Measurements from ENCODE around the gene NRCAM. TPM values are rescaled to one million over a fixed set of nuclear protein-coding genes. Genes with fewer than 3 reads are reported as not detected.

The NRCAM gene
- total RNA-seq, 4 donors from 2014 or later = 0.85 to 4.1 (median 2.6) TPM

DNA sequence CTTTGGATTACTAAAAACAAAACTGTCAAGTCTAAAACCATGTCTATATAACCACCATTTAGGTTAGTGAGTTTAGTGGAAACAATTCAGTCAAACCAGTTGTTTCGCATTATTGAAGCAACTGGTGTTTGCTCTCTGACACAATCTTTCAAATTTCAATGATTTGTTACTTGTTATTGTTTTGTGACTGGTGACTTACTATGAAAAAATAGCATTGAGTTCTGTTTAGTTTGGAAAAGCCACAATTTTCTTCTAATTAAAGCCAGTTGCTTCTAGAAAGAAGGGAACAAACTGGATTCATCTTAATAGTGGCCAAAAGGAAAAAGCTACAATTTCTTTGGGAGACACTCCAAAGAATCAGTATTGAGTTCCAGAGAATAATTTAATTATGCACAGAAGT, 356.5 kb downstream of the NRCAM start:
- H3K36me3 ChIP-seq = no peaks in the 10 kb centered on the region
- no peak overlapping the region for H3K4me3 ChIP-seq
- DNase-seq = no peak
- H3K27me3 ChIP-seq = no peaks in the 10 kb centered on the region
- no peaks in the 10 kb centered on the region for H3K9me3 ChIP-seq
- peak overlapping the region in 1 of 4 donors; percentile 14 for H3K27ac ChIP-seq
- peaks cover 0 to 16% (median 0%) of the 10 kb centered on the region in 4 donors for H3K4me1 ChIP-seq
- TF ChIP-seq POLR2A (IDR thresholded peaks at IDR 0.05) = no peak
- TF ChIP-seq CTCF (IDR thresholded peaks at IDR 0.05) = no peak

DNA sequence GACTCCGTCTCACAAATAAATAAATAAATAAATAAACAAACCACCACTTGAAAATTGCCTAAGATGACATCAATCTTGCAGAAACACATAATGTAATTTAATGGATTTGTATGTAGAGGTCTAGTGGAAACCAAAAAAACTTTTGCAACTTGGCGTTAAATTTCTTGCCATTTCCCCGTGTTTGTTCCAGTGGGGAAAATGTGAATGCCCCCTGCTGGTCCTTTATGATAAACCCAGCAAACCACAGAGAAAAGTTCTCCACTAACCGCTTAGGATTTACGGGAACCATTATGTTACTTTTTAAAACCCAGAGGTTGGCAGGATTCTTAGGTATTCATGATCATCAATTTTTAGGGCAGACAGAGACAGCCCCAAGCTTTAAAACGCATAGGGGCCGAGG, 358.5 kb downstream of the NRCAM start:
- Histone ChIP-seq H3K4me3 (no peak overlapping the region), H3K27ac (no peak overlapping the region), H3K4me1 (peaks cover 0 to 19% (median 0%) of the 10 kb centered on the region in 4 donors), H3K27me3 (no peaks in the 10 kb centered on the region), H3K9me3 (no peaks in the 10 kb centered on the region), H3K36me3 (no peaks in the 10 kb centered on the region)
- peak in 5 of 6 experiments; percentile 28 to 63 (median 53) for TF ChIP-seq CTCF (IDR thresholded peaks at IDR 0.05)
- no peak for TF ChIP-seq POLR2A (IDR thresholded peaks at IDR 0.05)
- DNase-seq = no peak

Other genes with a start within 250 kb of the NRCAM start
- 10 to 100 TPM in 3 of 4 donors, 1 to 10 TPM in 1; 8.9 to 28.9 (median 20.1) TPM for gene PNPLA8, start 69.7 kb upstream of the NRCAM start, total RNA-seq
- gene THAP5, start 113.3 kb upstream of the NRCAM start, total RNA-seq = 10 to 100 TPM; 13.0 to 36.3 (median 20.4) TPM
- gene DNAJB9, start 113.4 kb upstream of the NRCAM start, total RNA-seq = 10 to 100 TPM in 3 of 4 donors, 1 to 10 TPM in 1; 7.4 to 25.9 (median 15.0) TPM